Liver (tissue), 9 donors: ENCODE data around the gene PLLP. TPM values are rescaled to one million over a fixed set of nuclear protein-coding genes. Genes with fewer than 3 reads are reported as not detected.

Source experiments
- DNase-seq: peaks from one replicate; pipeline ENCODE4 v3.0.0-alpha.2; 2017; ENCODE audit warnings: low spot score
- H3K27ac ChIP-seq, 2 donors: one replicate each; pipeline ENCODE4 v1.7.0; 2013; ENCODE audit warnings: inconsistent platforms in 2 of 2, low read length in 2 of 2, control low read depth in 1 of 2, low read depth in 1 of 2, mild to moderate bottlenecking in 1 of 2
- H3K27me3 ChIP-seq, 4 donors: one replicate each; pipeline versions ENCODE4 v1.6.1 to v1.7.0; 2013; ENCODE audit warnings: low read length in 3 of 4, inconsistent platforms in 1 of 4, mild to moderate bottlenecking in 1 of 4, moderate library complexity in 1 of 4; ENCODE audit not compliant: control insufficient read depth in 4 of 4, insufficient read depth in 4 of 4
- H3K36me3 ChIP-seq, 4 donors: one replicate each; pipeline versions ENCODE4 v1.6.1 to v1.7.0; 2013; ENCODE audit warnings: low read length in 3 of 4, mild to moderate bottlenecking in 3 of 4, low read depth in 1 of 4, moderate library complexity in 1 of 4; ENCODE audit not compliant: control insufficient read depth in 4 of 4, insufficient read depth in 3 of 4
- H3K4me1 ChIP-seq, 4 donors: one replicate each; pipeline versions ENCODE4 v1.6.1 to v1.7.0; 2013; ENCODE audit warnings: low read length in 3 of 4, mild to moderate bottlenecking in 3 of 4, moderate library complexity in 1 of 4; ENCODE audit not compliant: control insufficient read depth in 4 of 4, insufficient read depth in 4 of 4
- H3K4me3 ChIP-seq, 3 donors: one replicate each; pipeline versions ENCODE4 v1.6.1 to v1.7.0; 2013; ENCODE audit warnings: low read length in 3 of 3, control low read depth in 1 of 3, low read depth in 1 of 3, mild to moderate bottlenecking in 1 of 3
- H3K9ac ChIP-seq, 2 donors: one replicate each; pipeline ENCODE4 v1.7.0; 2013; ENCODE audit warnings: low read length in 2 of 2, mild to moderate bottlenecking in 2 of 2, moderate library complexity in 2 of 2, control low read depth in 1 of 2, low read depth in 1 of 2
- H3K9me3 ChIP-seq, 4 donors: one replicate each; pipeline versions ENCODE4 v1.6.1 to v1.7.0; 2013; ENCODE audit warnings: low read length in 3 of 4; ENCODE audit not compliant: control insufficient read depth in 4 of 4
- ATF3 ChIP-seq: IDR thresholded peaks from 2 replicates; pipeline ENCODE4 v1.6.1; 2016; ENCODE audit warnings: antibody characterized with exemption
- CTCF ChIP-seq: fragments of 150-350 bp; IDR thresholded peaks from 2 replicates; pipeline ENCODE4 v1.5.1; 2017; ENCODE audit warnings: improper control_type of control experiment, low read depth, low read length; ENCODE audit not compliant: missing input control
- EGR1 ChIP-seq, 2 donors: IDR thresholded peaks; 2 replicates each; pipeline ENCODE4 v1.6.1; 2016 to 2018; ENCODE audit warnings: antibody characterized with exemption in 2 of 2, low read depth in 2 of 2
- FOXA1 ChIP-seq: IDR thresholded peaks from 2 replicates; pipeline ENCODE4 v1.6.1; 2016; ENCODE audit warnings: antibody characterized with exemption
- FOXA2 ChIP-seq: IDR thresholded peaks from 2 replicates; pipeline ENCODE4 v1.6.1; 2016; ENCODE audit warnings: antibody characterized with exemption
- GABPA ChIP-seq, 2 donors: IDR thresholded peaks in 1 of 2; conservative IDR thresholded peaks in 1 of 2; 2 replicates each; pipeline ENCODE4 v1.6.1; 2016; ENCODE audit warnings: antibody characterized with exemption in 2 of 2, mild to moderate bottlenecking in 1 of 2, moderate library complexity in 1 of 2
- HNF4A ChIP-seq, 2 donors: conservative IDR thresholded peaks; 2 replicates each; pipeline ENCODE4 v1.6.1; 2016; ENCODE audit warnings: antibody characterized with exemption in 2 of 2, mild to moderate bottlenecking in 2 of 2
- HNF4G ChIP-seq: IDR thresholded peaks from 2 replicates; pipeline ENCODE4 v1.6.1; 2016; ENCODE audit warnings: antibody characterized with exemption
- JUND ChIP-seq, 2 donors: IDR thresholded peaks; 2 replicates each; pipeline ENCODE4 v1.6.1; 2016; ENCODE audit warnings: antibody characterized with exemption in 2 of 2
- MAX ChIP-seq: IDR thresholded peaks from 2 replicates; pipeline ENCODE4 v1.6.1; 2016; ENCODE audit warnings: antibody characterized with exemption
- NR2F2 ChIP-seq: IDR thresholded peaks from 2 replicates; pipeline ENCODE4 v1.6.1; 2016; ENCODE audit warnings: antibody characterized with exemption
- RAD21 ChIP-seq, 2 donors: IDR thresholded peaks; 2 replicates each; pipeline ENCODE4 v1.6.1; 2016; ENCODE audit warnings: antibody characterized with exemption in 2 of 2, mild to moderate bottlenecking in 2 of 2
- REST ChIP-seq: IDR thresholded peaks from 2 replicates; pipeline ENCODE4 v1.6.1; 2016; ENCODE audit warnings: antibody characterized with exemption, mild to moderate bottlenecking
- RXRA ChIP-seq, 2 donors: IDR thresholded peaks; 2 replicates each; pipeline ENCODE4 v1.6.1; 2017 to 2018; ENCODE audit warnings: antibody characterized with exemption in 2 of 2, mild to moderate bottlenecking in 1 of 2
- SP1 ChIP-seq: IDR thresholded peaks from 2 replicates; pipeline ENCODE4 v1.6.1; 2018; ENCODE audit warnings: antibody characterized with exemption, mild to moderate bottlenecking
- TAF1 ChIP-seq: conservative IDR thresholded peaks from 2 replicates; pipeline ENCODE4 v1.6.1; 2016; ENCODE audit warnings: antibody characterized with exemption, mild to moderate bottlenecking
- YY1 ChIP-seq: IDR thresholded peaks from 2 replicates; pipeline ENCODE4 v1.6.1; 2016; ENCODE audit warnings: antibody characterized with exemption, mild to moderate bottlenecking
- ZBTB33 ChIP-seq: IDR thresholded peaks from 2 replicates; pipeline ENCODE4 v1.6.1; 2016; ENCODE audit warnings: antibody characterized with exemption
- WGBS: extraction: QIAGEN DNeasy Blood & Tissue Kit; methylation state at CpG from one replicate; pipeline ENCODE4 v1.1.7; 2013; 5-methylcytosine and 5-hydroxymethylcytosine counted together
- polyA plus RNA-seq, 2 donors: library from polyadenylated mRNA; stranded (reverse) in 1 of 2; unstranded in 1 of 2; fragments of 200-250 nt in 1 of 2; fragments of >200 nt in 1 of 2; fragmentation: Nextera tagmentation in 1 of 2; extraction: Ambion mirVana in 1 of 2; gene quantifications; one replicate each; pipeline versions ENCODE4 v1.2.1 to v1.2.3, GENCODE V29; 2013 to 2015
- total RNA-seq, 2 donors: library from RNA; depleted of rRNA; stranded (reverse); fragments of >200 nt; gene quantifications; one replicate each; pipeline ENCODE4 v1.2.3, GENCODE V29; 2014
- donor health status: healthy.
- donor health status: healthy.
- donor health status: healthy.
- donor health status: healthy.
- donor health status: healthy.

PLLP gene
- total and polyA plus RNA-seq, 4 donors = 1.4 to 5.2 (median 2.7) TPM

- DNase-seq = no peak
- Histone ChIP-seq H3K9ac (no peak overlapping the region), H3K27me3 (no peaks in the 10 kb centered on the region), H3K4me3 (no peak overlapping the region), H3K27ac (peak overlapping the region in 1 of 2 donors; percentile 16), H3K9me3 (no peaks in the 10 kb centered on the region), H3K36me3 (peaks cover 0 to 5% (median 0%) of the 10 kb centered on the region in 4 donors), H3K4me1 (peaks cover 0 to 5% (median 0%) of the 10 kb centered on the region in 4 donors)
- TF ChIP-seq MAX = no peak
- TF ChIP-seq FOXA2 = no peak
- no peak for TF ChIP-seq REST
- no peak for TF ChIP-seq HNF4G
- no peak for TF ChIP-seq ATF3
- WGBS = 65% methylated on average over 16 of the region's 16 CpGs
Measured at GRCh38 chr16:57260294-57260929, 24.1 kb downstream of the PLLP start.

- no peak overlapping the region for H3K9ac ChIP-seq
- H3K27ac ChIP-seq = no peak overlapping the region
- H3K9me3 ChIP-seq = no peaks in the 10 kb centered on the region
- H3K4me3 ChIP-seq = no peak overlapping the region
- no peaks in the 10 kb centered on the region for H3K27me3 ChIP-seq
- TF ChIP-seq MAX (no peak), GABPA (IDR thresholded peaks at IDR 0.05 in 1 of 2, conservative IDR thresholded peaks at IDR 0.05 in 1 of 2) (no peak), CTCF (no peak), RAD21 (IDR thresholded peaks at IDR 0.05) (no peak), FOXA2 (no peak), HNF4G (no peak), REST (no peak), YY1 (no peak), FOXA1 (no peak), ATF3 (no peak), EGR1 (IDR thresholded peaks at IDR 0.05; ENCODE audit: low read depth in 2 of 2) (no peak), SP1 (no peak), RXRA (IDR thresholded peaks at IDR 0.05) (no peak), NR2F2 (no peak), TAF1 (no peak), JUND (IDR thresholded peaks at IDR 0.05) (no peak), ZBTB33 (no peak), HNF4A (conservative IDR thresholded peaks at IDR 0.05) (no peak)
- peaks cover 0 to 6% (median 1%) of the 10 kb centered on the region in 4 donors for H3K36me3 ChIP-seq
- no peak for DNase-seq
- 95% methylated on average over 1 of the region's 1 CpG for WGBS
- H3K4me1 ChIP-seq = peaks cover 0 to 5% (median 0%) of the 10 kb centered on the region in 4 donors
Measured at GRCh38 chr16:57258910-57259475, 25.5 kb downstream of the PLLP start.
